Astrocyte (in vitro differentiated cells and primary cell): Measurements from ENCODE around the gene ZNF668. TPM values are rescaled to one million over a fixed set of nuclear protein-coding genes. Genes with fewer than 3 reads are reported as not detected.

Source experiments
- DNase-seq: peaks from one replicate; pipeline ENCODE4 v3.0.0-alpha.2; 2010; ENCODE audit warnings: low read depth
- FAIRE-seq: peaks from 2 replicates; lab custom pipeline; 2011; peaks lifted over from hg19 to GRCh38; lab: Jason Lieb, UNC
- H2AFZ ChIP-seq: 2 replicates; pipeline ENCODE4 v1.6.0; 2012; ENCODE audit warnings: low read depth, low read length, inconsistent platforms
- H3K27ac ChIP-seq: 2 replicates; pipeline ENCODE4 v1.5.1; 2011; ENCODE audit warnings: low read depth, low read length, inconsistent platforms
- H3K27me3 ChIP-seq: 2 replicates; pipeline ENCODE4 v1.6.0; 2011; ENCODE audit warnings: low read length, inconsistent platforms; ENCODE audit not compliant: insufficient read depth
- H3K36me3 ChIP-seq: 2 replicates; pipeline ENCODE4 v1.5.1; 2011; ENCODE audit warnings: low read length, inconsistent platforms; ENCODE audit not compliant: insufficient read depth
- H3K4me1 ChIP-seq: 2 replicates; pipeline ENCODE4 v1.5.1; 2011; ENCODE audit warnings: low read length, inconsistent platforms; ENCODE audit not compliant: insufficient read depth
- H3K4me2 ChIP-seq: 2 replicates; pipeline ENCODE4 v1.6.0; 2012; ENCODE audit warnings: low read length, inconsistent platforms
- H3K4me3 ChIP-seq: 2 replicates; pipeline ENCODE4 v1.5.1; 2011; ENCODE audit warnings: low read depth, mild to moderate bottlenecking, low read length, inconsistent platforms; ENCODE audit not compliant: insufficient read depth
- H3K79me2 ChIP-seq: 2 replicates; pipeline ENCODE4 v1.6.0; 2012; ENCODE audit warnings: mild to moderate bottlenecking, low read length, inconsistent platforms; ENCODE audit not compliant: insufficient read depth
- H3K9ac ChIP-seq: 2 replicates; pipeline ENCODE4 v1.6.0; 2012; ENCODE audit warnings: mild to moderate bottlenecking, low read length, inconsistent platforms
- H3K9me3 ChIP-seq: 2 replicates; pipeline ENCODE4 v1.5.1; 2012; ENCODE audit warnings: low read depth, mild to moderate bottlenecking, low read length, inconsistent platforms; ENCODE audit not compliant: insufficient read depth
- H4K20me1 ChIP-seq: 2 replicates; pipeline ENCODE4 v1.6.0; 2012; ENCODE audit warnings: low read length, inconsistent platforms; ENCODE audit not compliant: insufficient read depth
- H3K27ac Mint-ChIP-seq: one replicate; pipeline ENCODE4 v1.8.0; 2021; ENCODE audit warnings: mild to moderate bottlenecking, mixed read lengths; ENCODE audit not compliant: unreplicated experiment
- H3K27me3 Mint-ChIP-seq: one replicate; pipeline ENCODE4 v1.8.0; 2021; ENCODE audit warnings: low read depth, mixed read lengths; ENCODE audit not compliant: unreplicated experiment
- H3K36me3 Mint-ChIP-seq: one replicate; pipeline ENCODE4 v1.8.0; 2021; ENCODE audit warnings: low read depth, mixed read lengths; ENCODE audit not compliant: unreplicated experiment
- H3K4me1 Mint-ChIP-seq: one replicate; pipeline ENCODE4 v1.8.0; 2021; ENCODE audit warnings: low read depth, mixed read lengths; ENCODE audit not compliant: unreplicated experiment
- H3K4me3 Mint-ChIP-seq: one replicate; pipeline ENCODE4 v1.8.0; 2021; ENCODE audit warnings: mild to moderate bottlenecking, moderate library complexity, mixed read lengths; ENCODE audit not compliant: unreplicated experiment
- H3K9me3 Mint-ChIP-seq: one replicate; pipeline ENCODE4 v1.8.0; 2021; ENCODE audit warnings: mild to moderate bottlenecking, mixed read lengths; ENCODE audit not compliant: unreplicated experiment
- EZH2 ChIP-seq: IDR thresholded peaks from 2 replicates; pipeline ENCODE4 v1.6.1; 2012; ENCODE audit warnings: mild to moderate bottlenecking, low read length, inconsistent platforms; ENCODE audit not compliant: insufficient read depth
- total RNA-seq: library from RNA; stranded (reverse); gene quantifications from 2 replicates; pipeline ENCODE4 v1.2.1, GENCODE V29; 2021
- TF ChIP-seq, protein P1 (sequence below): IDR thresholded peaks from 2 replicates; pipeline ENCODE4 v1.5.1; 2011; ENCODE audit warnings: low read depth, mild to moderate bottlenecking, inconsistent platforms, low read length, moderate library complexity; ENCODE audit not compliant: insufficient read depth

The ZNF668 gene
- total RNA-seq, 1 donor from 2014 or later: 21.6 TPM

DNA sequence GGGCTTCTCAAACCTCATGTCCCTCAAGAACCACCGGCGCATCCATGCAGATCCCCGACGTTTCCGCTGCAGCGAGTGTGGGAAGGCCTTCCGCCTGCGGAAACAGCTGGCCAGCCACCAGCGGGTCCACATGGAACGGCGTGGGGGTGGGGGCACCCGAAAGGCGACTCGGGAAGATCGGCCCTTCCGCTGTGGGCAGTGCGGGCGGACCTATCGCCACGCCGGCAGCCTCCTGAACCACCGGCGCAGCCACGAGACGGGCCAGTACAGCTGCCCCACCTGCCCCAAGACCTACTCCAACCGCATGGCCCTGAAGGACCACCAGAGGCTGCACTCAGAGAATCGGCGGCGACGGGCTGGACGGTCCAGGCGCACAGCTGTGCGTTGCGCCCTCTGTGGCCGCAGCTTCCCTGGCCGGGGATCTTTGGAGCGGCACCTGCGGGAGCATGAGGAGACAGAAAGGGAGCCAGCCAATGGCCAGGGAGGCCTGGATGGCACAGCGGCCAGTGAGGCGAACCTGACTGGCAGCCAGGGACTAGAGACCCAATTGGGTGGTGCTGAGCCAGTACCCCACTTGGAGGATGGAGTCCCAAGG, 6.1 kb upstream of the ZNF668 start:
- H3K9me3 ChIP-seq: no peaks in the 10 kb centered on the region
- Mint-ChIP-seq H3K27ac (no peak overlapping the region), H3K27me3 (no peaks in the 10 kb centered on the region), H3K4me1 (no peaks in the 10 kb centered on the region), H3K9me3 (no peaks in the 10 kb centered on the region), H3K36me3 (peaks cover 19% of the 10 kb centered on the region), H3K4me3 (no peak overlapping the region)
- DNase-seq (no peak), FAIRE-seq (no peak)
- H3K27ac ChIP-seq: no peak overlapping the region
- no peak overlapping the region for H3K4me3 ChIP-seq
- no peak overlapping the region for H2AFZ ChIP-seq
- H3K36me3 ChIP-seq: no peaks in the 10 kb centered on the region
- no peak overlapping the region for H3K4me2 ChIP-seq
- no peak overlapping the region for H3K9ac ChIP-seq
- H3K4me1 ChIP-seq: peaks cover under 1% of the 10 kb centered on the region
- TF ChIP-seq, protein P1, sequence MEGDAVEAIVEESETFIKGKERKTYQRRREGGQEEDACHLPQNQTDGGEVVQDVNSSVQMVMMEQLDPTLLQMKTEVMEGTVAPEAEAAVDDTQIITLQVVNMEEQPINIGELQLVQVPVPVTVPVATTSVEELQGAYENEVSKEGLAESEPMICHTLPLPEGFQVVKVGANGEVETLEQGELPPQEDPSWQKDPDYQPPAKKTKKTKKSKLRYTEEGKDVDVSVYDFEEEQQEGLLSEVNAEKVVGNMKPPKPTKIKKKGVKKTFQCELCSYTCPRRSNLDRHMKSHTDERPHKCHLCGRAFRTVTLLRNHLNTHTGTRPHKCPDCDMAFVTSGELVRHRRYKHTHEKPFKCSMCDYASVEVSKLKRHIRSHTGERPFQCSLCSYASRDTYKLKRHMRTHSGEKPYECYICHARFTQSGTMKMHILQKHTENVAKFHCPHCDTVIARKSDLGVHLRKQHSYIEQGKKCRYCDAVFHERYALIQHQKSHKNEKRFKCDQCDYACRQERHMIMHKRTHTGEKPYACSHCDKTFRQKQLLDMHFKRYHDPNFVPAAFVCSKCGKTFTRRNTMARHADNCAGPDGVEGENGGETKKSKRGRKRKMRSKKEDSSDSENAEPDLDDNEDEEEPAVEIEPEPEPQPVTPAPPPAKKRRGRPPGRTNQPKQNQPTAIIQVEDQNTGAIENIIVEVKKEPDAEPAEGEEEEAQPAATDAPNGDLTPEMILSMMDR: no peak
- TF ChIP-seq EZH2: no peak
- H3K27me3 ChIP-seq: no peaks in the 10 kb centered on the region
- H4K20me1 ChIP-seq: peaks cover 71% of the 10 kb centered on the region
- peaks cover 71% of the 10 kb centered on the region for H3K79me2 ChIP-seq

DNA sequence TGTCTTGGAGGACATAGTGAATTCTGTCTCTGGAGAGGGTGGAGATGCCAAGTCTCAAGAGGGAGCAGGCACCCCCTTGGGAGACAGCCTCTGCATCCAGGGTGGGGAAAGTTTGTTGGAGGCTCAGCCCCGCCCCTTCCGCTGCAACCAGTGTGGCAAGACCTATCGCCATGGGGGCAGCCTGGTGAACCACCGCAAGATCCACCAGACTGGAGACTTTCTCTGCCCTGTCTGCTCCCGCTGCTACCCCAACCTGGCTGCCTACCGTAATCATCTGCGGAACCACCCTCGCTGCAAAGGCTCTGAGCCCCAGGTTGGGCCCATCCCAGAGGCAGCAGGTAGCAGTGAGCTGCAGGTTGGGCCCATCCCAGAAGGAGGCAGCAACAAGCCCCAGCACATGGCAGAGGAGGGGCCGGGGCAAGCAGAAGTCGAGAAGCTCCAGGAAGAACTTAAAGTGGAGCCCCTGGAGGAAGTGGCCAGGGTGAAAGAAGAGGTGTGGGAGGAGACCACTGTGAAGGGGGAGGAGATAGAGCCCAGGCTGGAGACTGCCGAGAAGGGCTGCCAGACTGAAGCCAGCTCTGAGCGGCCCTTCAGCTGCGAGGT, 5.4 kb upstream of the ZNF668 start:
- Histone ChIP-seq H2AFZ (no peak overlapping the region), H3K79me2 (peaks cover 77% of the 10 kb centered on the region), H3K27ac (no peak overlapping the region), H3K27me3 (no peaks in the 10 kb centered on the region), H3K4me1 (peaks cover 4% of the 10 kb centered on the region), H4K20me1 (peaks cover 67% of the 10 kb centered on the region), H3K4me2 (no peak overlapping the region), H3K4me3 (no peak overlapping the region), H3K9ac (no peak overlapping the region), H3K9me3 (no peaks in the 10 kb centered on the region), H3K36me3 (no peaks in the 10 kb centered on the region)
- peaks cover 2% of the 10 kb centered on the region for H3K4me1 Mint-ChIP-seq
- no peaks in the 10 kb centered on the region for H3K27me3 Mint-ChIP-seq
- H3K4me3 Mint-ChIP-seq: no peak overlapping the region
- no peak for FAIRE-seq
- H3K9me3 Mint-ChIP-seq: no peaks in the 10 kb centered on the region
- H3K27ac Mint-ChIP-seq: no peak overlapping the region
- H3K36me3 Mint-ChIP-seq: peaks cover 19% of the 10 kb centered on the region
- TF ChIP-seq EZH2: no peak
- TF ChIP-seq, protein P1: no peak
- no peak for DNase-seq
